Endothelial cell of umbilical vein (primary cell): Measurements from ENCODE around the gene AHNAK2. TPM values are rescaled to one million over a fixed set of nuclear protein-coding genes. Genes with fewer than 3 reads are reported as not detected.

Experiments
- BruUV-seq: library from RNA; stranded (reverse); fragments of 400-500 nt; replicated peaks from 2 replicates; lab custom pipeline; 2021; lab: Mats Ljungman, UMichigan
- CTCF ChIA-PET: fragments of 300-600, 350-600 bp; sonication (Branson Sonifier 250); formaldehyde crosslinking; loops from one replicate; lab custom pipeline; 2021; ENCODE audit warnings: antibody characterized with exemption, inconsistent platforms; lab: Charles Lee
- POLR2A ChIA-PET: fragments of 300-600, 350-600 bp; sonication (Branson Sonifier 250); formaldehyde crosslinking; loops from one replicate; lab custom pipeline; 2021; ENCODE audit warnings: antibody characterized with exemption, inconsistent platforms; lab: Charles Lee
- DNase-seq: peaks from one replicate; pipeline ENCODE4 v3.0.0-alpha.2; 2011; ENCODE audit warnings: low read depth, low spot score
- FAIRE-seq: peaks from 2 replicates; lab custom pipeline; 2011; peaks lifted over from hg19 to GRCh38; lab: Jason Lieb, UNC
- H2AFZ ChIP-seq: 2 replicates; pipeline ENCODE4 v1.6.0; 2012; ENCODE audit warnings: low read depth, low read length, control low read depth, inconsistent platforms
- H3K27ac ChIP-seq: 2 replicates; pipeline ENCODE4 v1.5.1; 2011; ENCODE audit warnings: low read depth, mild to moderate bottlenecking, control low read depth, low read length, moderate library complexity; ENCODE audit not compliant: insufficient read depth
- H3K27me3 ChIP-seq, 2 experiments: 2 replicates each; pipeline versions ENCODE4 v1.6.0 to v1.6.1; 2011; ENCODE audit warnings: low read length in 2 of 2, mixed read lengths in 1 of 2; ENCODE audit not compliant: control insufficient read depth in 2 of 2, insufficient read depth in 2 of 2
- H3K36me3 ChIP-seq, 2 experiments: 2 replicates in 1 of 2; 3 replicates in 1 of 2; pipeline ENCODE4 v1.5.1; 2011; ENCODE audit warnings: low read length in 2 of 2, mild to moderate bottlenecking in 1 of 2, moderate library complexity in 1 of 2; ENCODE audit not compliant: control insufficient read depth in 2 of 2, insufficient read depth in 2 of 2; ENCODE audit errors: extremely low read depth in 1 of 2
- H3K4me1 ChIP-seq: 3 replicates; pipeline ENCODE4 v1.5.1; 2011; ENCODE audit warnings: mild to moderate bottlenecking, low read length; ENCODE audit not compliant: control insufficient read depth, insufficient read depth; ENCODE audit errors: extremely low read depth
- H3K4me2 ChIP-seq: 2 replicates; pipeline ENCODE4 v1.6.1; 2011; ENCODE audit warnings: low read length, control low read depth, mixed read lengths; ENCODE audit not compliant: insufficient read depth
- H3K4me3 ChIP-seq, 3 experiments: fragments of 200-600 bp in 1 of 3; sonication (generic), shearing (Covaris generic) in 1 of 3; replicated peaks in 1 of 3; 2 replicates each; pipeline ENCODE4 v1.5.1; 2011 to 2016; ENCODE audit warnings: control low read depth in 3 of 3, low read length in 3 of 3, mild to moderate bottlenecking in 2 of 3, inconsistent platforms in 1 of 3, low read depth in 1 of 3, moderate library complexity in 1 of 3; ENCODE audit not compliant: insufficient read depth in 1 of 3
- H3K79me2 ChIP-seq: 2 replicates; pipeline ENCODE4 v1.6.0; 2012; ENCODE audit warnings: low read length, inconsistent platforms; ENCODE audit not compliant: control insufficient read depth, insufficient read depth
- H3K9ac ChIP-seq: replicated peaks from 2 replicates; pipeline ENCODE3; 2011; ENCODE audit warnings: low read length, control low read depth; ENCODE audit not compliant: insufficient read depth; ENCODE audit errors: extremely low read depth
- H3K9me1 ChIP-seq: replicated peaks from 3 replicates; pipeline ENCODE4 v1.6.0; 2011; ENCODE audit warnings: mild to moderate bottlenecking, low read length; ENCODE audit not compliant: control insufficient read depth, insufficient read depth; ENCODE audit errors: extremely low read depth
- H3K9me3 ChIP-seq: replicated peaks from 2 replicates; pipeline ENCODE4 v1.5.1; 2012; ENCODE audit warnings: low read length, inconsistent platforms; ENCODE audit not compliant: control insufficient read depth, insufficient read depth
- H4K20me1 ChIP-seq: replicated peaks from 2 replicates; pipeline ENCODE3; 2011; ENCODE audit warnings: mild to moderate bottlenecking, low read length; ENCODE audit not compliant: control insufficient read depth, insufficient read depth; ENCODE audit errors: extremely low read depth
- EZH2 ChIP-seq: IDR thresholded peaks from 2 replicates; pipeline ENCODE4 v1.6.1; 2012; ENCODE audit warnings: borderline replicate concordance, low read depth, mild to moderate bottlenecking, moderate library complexity, low read length, inconsistent platforms; ENCODE audit not compliant: severe bottlenecking
- FOS ChIP-seq: IDR thresholded peaks from 2 replicates; pipeline ENCODE4 v1.6.1; 2011; ENCODE audit warnings: mild to moderate bottlenecking, low read length, moderate library complexity, borderline replicate concordance; ENCODE audit not compliant: insufficient read depth
- GATA2 ChIP-seq: IDR thresholded peaks from 2 replicates; pipeline ENCODE4 v1.7.0; 2011; ENCODE audit warnings: low read depth, mild to moderate bottlenecking, moderate library complexity, mixed read lengths, low read length; ENCODE audit not compliant: insufficient read length, insufficient read depth
- JUN ChIP-seq: IDR thresholded peaks from 2 replicates; pipeline ENCODE4 v1.6.1; 2011; ENCODE audit warnings: borderline replicate concordance, low read depth; ENCODE audit not compliant: insufficient read length, insufficient read depth
- MYC ChIP-seq: IDR thresholded peaks from one replicate; pipeline ENCODE4 v1.6.1; 2011; ENCODE audit warnings: mild to moderate bottlenecking, low read depth, low read length
- POLR2A ChIP-seq: IDR thresholded peaks from 2 replicates; pipeline ENCODE4 v1.6.1; 2012; ENCODE audit warnings: low read depth, mild to moderate bottlenecking, control low read depth, low read length
- POLR2AphosphoS5 ChIP-seq: IDR thresholded peaks from 2 replicates; pipeline ENCODE4 v1.6.1; 2012; ENCODE audit warnings: low read depth, mild to moderate bottlenecking, control low read depth, low read length, moderate library complexity; ENCODE audit not compliant: insufficient read depth
- dilution Hi-C: fragments of 300-500 bp; cut with MboI; formaldehyde crosslinking; loops from one replicate; pipeline ENCODE4 v1.15.0; 2019; ENCODE audit warnings: low sequenced_read_pairs; ENCODE audit not compliant: extremely low pct_ligation_motif_present
- intact Hi-C: fragments of 100-400 bp; cut with micrococcal nuclease; formaldehyde crosslinking; loops from one replicate; pipeline ENCODE4 v1.10.0; 2022
- polyA plus RNA-seq, 4 experiments: library from polyadenylated mRNA; depleted of rRNA in 3 of 4; stranded (reverse) in 3 of 4; unstranded in 1 of 4; fragments of >200 nt; gene quantifications; 2 replicates each; pipeline versions ENCODE4 v1.2.1 to v1.2.3, GENCODE V29; 2011 to 2012; ENCODE audit warnings: missing spikeins in 1 of 4
- total RNA-seq: library from RNA; stranded (reverse); gene quantifications from 2 replicates; pipeline ENCODE4 v1.2.3, GENCODE V29; 2021
- TF ChIP-seq, protein P1 (sequence below): IDR thresholded peaks from 2 replicates; pipeline ENCODE4 v1.6.1; 2011; ENCODE audit not compliant: insufficient read depth, insufficient read length
- TF ChIP-seq, protein P2 (sequence below), 2 donors: IDR thresholded peaks; 1 replicate in 1 of 2; 2 replicates in 1 of 2; pipeline ENCODE4 v1.5.1; 2011; ENCODE audit warnings: low read length in 2 of 2, mild to moderate bottlenecking in 2 of 2, moderate library complexity in 2 of 2, control low read depth in 1 of 2, inconsistent platforms in 1 of 2, low read depth in 1 of 2; ENCODE audit not compliant: insufficient read depth in 1 of 2; ENCODE audit errors: extremely low read depth in 1 of 2

Gene AHNAK2
- total and polyA plus RNA-seq, 2 donors (not counting 3 experiments of a cell fraction or from before 2014, with no cell fraction given) = 17.7 to 68.7 TPM

DNA sequence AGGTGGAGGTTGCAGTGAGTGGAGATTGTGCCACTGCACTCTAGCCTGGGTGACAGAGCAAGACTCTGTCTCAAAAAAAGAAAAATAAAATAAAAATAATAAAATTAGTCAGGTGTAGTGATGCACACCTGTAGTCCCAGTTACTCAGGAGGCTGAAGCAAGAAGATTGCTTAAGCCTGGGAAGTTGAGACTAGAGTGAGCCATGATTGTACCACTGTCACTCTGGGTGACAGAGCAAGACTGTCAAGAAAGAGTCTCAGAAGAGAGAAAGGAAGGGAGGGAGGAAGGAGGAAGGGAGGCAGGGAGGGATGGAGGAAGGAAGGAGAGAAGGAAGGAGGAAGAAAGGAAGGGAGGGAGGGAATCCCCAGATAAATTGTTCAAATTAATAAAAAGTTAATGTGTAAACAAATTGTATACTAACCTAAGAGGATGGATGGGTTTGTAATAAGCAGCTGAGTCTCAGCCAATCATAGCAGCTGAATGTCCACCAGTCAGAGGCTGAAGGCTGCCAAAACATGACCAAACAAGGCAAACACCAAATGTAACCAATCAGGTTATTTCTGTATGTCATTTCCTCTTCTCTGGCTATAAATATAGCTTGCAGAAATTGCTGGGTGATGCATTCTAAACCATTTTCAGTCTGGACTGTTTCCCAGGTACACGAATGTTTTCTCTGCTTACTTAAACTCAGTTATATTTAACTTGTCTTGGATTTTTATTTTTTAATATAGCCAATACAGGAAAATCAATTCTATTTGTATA lies 48.8 kb upstream of the AHNAK2 start:
- Histone ChIP-seq H2AFZ (no peak overlapping the region), H3K27ac (no peak overlapping the region), H3K27me3 (no peaks in the 10 kb centered on the region), H3K36me3 (no peaks in the 10 kb centered on the region), H3K4me1 (peaks cover 38% of the 10 kb centered on the region), H3K9ac (no peak overlapping the region), H3K9me1 (no peaks in the 10 kb centered on the region), H3K4me3 (no peak overlapping the region), H3K4me2 (no peak overlapping the region), H4K20me1 (no peaks in the 10 kb centered on the region), H3K79me2 (no peaks in the 10 kb centered on the region), H3K9me3 (peaks cover 2% of the 10 kb centered on the region)
- ChIA-PET CTCF (interaction anchor here (1.3 to 1.6 kb wide), 2 partner anchors 19 to 57 kb away, joined by 3 to 7 read pairs; no protein-coding TSS in a partner anchor), POLR2A (no interaction called here)
- dilution Hi-C loops (no loop called here), intact Hi-C loops (loop anchor here (2.0 kb wide), 1 partner anchor 18 kb away; no protein-coding TSS in a partner anchor)
- TF ChIP-seq FOS (no peak), POLR2AphosphoS5 (no peak), GATA2 (no peak), EZH2 (no peak), POLR2A (no peak), JUN (no peak), MYC (no peak)
- TF ChIP-seq, protein P1, sequence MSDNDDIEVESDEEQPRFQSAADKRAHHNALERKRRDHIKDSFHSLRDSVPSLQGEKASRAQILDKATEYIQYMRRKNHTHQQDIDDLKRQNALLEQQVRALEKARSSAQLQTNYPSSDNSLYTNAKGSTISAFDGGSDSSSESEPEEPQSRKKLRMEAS = no peak
- TF ChIP-seq, protein P2, sequence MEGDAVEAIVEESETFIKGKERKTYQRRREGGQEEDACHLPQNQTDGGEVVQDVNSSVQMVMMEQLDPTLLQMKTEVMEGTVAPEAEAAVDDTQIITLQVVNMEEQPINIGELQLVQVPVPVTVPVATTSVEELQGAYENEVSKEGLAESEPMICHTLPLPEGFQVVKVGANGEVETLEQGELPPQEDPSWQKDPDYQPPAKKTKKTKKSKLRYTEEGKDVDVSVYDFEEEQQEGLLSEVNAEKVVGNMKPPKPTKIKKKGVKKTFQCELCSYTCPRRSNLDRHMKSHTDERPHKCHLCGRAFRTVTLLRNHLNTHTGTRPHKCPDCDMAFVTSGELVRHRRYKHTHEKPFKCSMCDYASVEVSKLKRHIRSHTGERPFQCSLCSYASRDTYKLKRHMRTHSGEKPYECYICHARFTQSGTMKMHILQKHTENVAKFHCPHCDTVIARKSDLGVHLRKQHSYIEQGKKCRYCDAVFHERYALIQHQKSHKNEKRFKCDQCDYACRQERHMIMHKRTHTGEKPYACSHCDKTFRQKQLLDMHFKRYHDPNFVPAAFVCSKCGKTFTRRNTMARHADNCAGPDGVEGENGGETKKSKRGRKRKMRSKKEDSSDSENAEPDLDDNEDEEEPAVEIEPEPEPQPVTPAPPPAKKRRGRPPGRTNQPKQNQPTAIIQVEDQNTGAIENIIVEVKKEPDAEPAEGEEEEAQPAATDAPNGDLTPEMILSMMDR (IDR thresholded peaks at IDR 0.05; ENCODE audit: extremely low read depth in 1 of 2, insufficient read depth in 1 of 2, low read depth in 1 of 2, low read length in 2 of 2) = no peak
- no TSS peak for BruUV-seq
- DNase-seq = no peak
- FAIRE-seq = no peak
